Prostate gland (tissue), 2 donors: Measurements from ENCODE around the gene FARS2. TPM values are rescaled to one million over a fixed set of nuclear protein-coding genes. Genes with fewer than 3 reads are reported as not detected.

Source experiments
- DNase-seq: peaks from one replicate; pipeline ENCODE4 v3.0.0-alpha.2; 2019; ENCODE audit warnings: low spot score
- H3K27ac ChIP-seq, 2 donors: fragments of 200-600 bp; sonication (generic); 2 replicates each; pipeline ENCODE4 v1.5.1; 2017 to 2019
- H3K27me3 ChIP-seq: fragments of 200-600 bp; sonication (generic); replicated peaks from 2 replicates; pipeline ENCODE4 v1.5.1; 2019; ENCODE audit not compliant: insufficient read depth
- H3K36me3 ChIP-seq, 2 donors: fragments of 200-600 bp; sonication (generic); 1 replicate in 1 of 2; 2 replicates in 1 of 2; pipeline versions ENCODE4 v1.5.1 to v1.8.1; 2017 to 2019
- H3K4me1 ChIP-seq: fragments of 200-600 bp; sonication (generic); replicated peaks from 2 replicates; pipeline ENCODE4 v1.5.1; 2019
- H3K4me3 ChIP-seq, 2 donors: fragments of 200-600 bp; sonication (generic); 2 replicates each; pipeline ENCODE4 v1.5.1; 2017 to 2019
- H3K9me3 ChIP-seq: fragments of 200-600 bp; sonication (generic); 2 replicates; pipeline ENCODE4 v1.5.1; 2017
- POLR2A ChIP-seq: fragments of 450-650 bp; IDR thresholded peaks from one replicate; pipeline ENCODE4 v1.6.1; 2016; ENCODE audit warnings: antibody characterized with exemption, mild to moderate bottlenecking
- POLR2AphosphoS5 ChIP-seq: sonication (generic); formaldehyde crosslinking; IDR thresholded peaks from one replicate; pipeline ENCODE4 v1.6.1; 2017; ENCODE audit warnings: antibody characterized with exemption
- WGBS: methylation state at CpG from one replicate; pipeline ENCODE4 v1.1.5; 2018; 5-methylcytosine and 5-hydroxymethylcytosine counted together
- intact Hi-C: fragments of 100-400 bp; cut with DNase I; formaldehyde crosslinking; loops from one replicate; pipeline ENCODE4 v1.14.2; 2022
- total RNA-seq, 2 donors: library from RNA; depleted of rRNA; stranded (reverse); fragments of >200 nt; gene quantifications; one replicate each; pipeline ENCODE4 v1.1.0, GENCODE V29; 2016
- TF ChIP-seq, protein P1 (sequence below), 4 experiments: fragments of 200-600 bp in 2 of 4; fragments of 450-650 bp in 2 of 4; sonication (generic) in 2 of 4; IDR thresholded peaks; 1 replicate in 3 of 4; 2 replicates in 1 of 4; pipeline ENCODE4 v1.5.1; 2016 to 2019; ENCODE audit warnings: antibody characterized with exemption in 4 of 4, mild to moderate bottlenecking in 2 of 4, moderate library complexity in 2 of 4

Gene FARS2
- total RNA-seq, 2 donors from 2014 or later: 11.6 to 19.5 TPM

DNA sequence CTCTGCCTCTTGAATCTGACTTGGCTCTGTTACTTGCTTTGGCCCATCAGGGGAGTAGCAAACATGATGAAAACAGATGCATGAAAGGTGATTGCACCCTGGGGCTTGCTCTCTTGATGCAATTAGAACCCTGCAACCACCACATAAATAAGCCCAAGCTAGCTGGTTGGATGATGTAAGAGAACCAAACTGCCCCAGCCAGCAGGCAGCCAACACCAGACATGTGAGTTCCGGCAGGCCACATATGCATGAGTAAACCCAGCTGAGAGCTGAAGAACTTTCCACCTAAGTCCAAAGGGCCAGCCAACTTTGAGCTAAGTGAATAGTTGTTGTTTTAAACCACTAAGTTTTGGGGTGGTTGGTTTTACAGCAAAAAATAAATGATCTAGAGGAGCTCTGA lies 268.4 kb downstream of the FARS2 start:
- Histone ChIP-seq H3K27me3 (no peaks in the 10 kb centered on the region), H3K27ac (no peak overlapping the region), H3K4me3 (no peak overlapping the region), H3K9me3 (no peaks in the 10 kb centered on the region), H3K36me3 (no peaks in the 10 kb centered on the region), H3K4me1 (no peaks in the 10 kb centered on the region)
- TF ChIP-seq, protein P1, sequence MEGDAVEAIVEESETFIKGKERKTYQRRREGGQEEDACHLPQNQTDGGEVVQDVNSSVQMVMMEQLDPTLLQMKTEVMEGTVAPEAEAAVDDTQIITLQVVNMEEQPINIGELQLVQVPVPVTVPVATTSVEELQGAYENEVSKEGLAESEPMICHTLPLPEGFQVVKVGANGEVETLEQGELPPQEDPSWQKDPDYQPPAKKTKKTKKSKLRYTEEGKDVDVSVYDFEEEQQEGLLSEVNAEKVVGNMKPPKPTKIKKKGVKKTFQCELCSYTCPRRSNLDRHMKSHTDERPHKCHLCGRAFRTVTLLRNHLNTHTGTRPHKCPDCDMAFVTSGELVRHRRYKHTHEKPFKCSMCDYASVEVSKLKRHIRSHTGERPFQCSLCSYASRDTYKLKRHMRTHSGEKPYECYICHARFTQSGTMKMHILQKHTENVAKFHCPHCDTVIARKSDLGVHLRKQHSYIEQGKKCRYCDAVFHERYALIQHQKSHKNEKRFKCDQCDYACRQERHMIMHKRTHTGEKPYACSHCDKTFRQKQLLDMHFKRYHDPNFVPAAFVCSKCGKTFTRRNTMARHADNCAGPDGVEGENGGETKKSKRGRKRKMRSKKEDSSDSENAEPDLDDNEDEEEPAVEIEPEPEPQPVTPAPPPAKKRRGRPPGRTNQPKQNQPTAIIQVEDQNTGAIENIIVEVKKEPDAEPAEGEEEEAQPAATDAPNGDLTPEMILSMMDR (IDR thresholded peaks at IDR 0.05): no peak
- no peak for TF ChIP-seq POLR2AphosphoS5
- TF ChIP-seq POLR2A: no peak
- no peak for DNase-seq
- WGBS: 100% methylated on average over 1 of the region's 1 CpG
- intact Hi-C loops: no loop called here

DNA sequence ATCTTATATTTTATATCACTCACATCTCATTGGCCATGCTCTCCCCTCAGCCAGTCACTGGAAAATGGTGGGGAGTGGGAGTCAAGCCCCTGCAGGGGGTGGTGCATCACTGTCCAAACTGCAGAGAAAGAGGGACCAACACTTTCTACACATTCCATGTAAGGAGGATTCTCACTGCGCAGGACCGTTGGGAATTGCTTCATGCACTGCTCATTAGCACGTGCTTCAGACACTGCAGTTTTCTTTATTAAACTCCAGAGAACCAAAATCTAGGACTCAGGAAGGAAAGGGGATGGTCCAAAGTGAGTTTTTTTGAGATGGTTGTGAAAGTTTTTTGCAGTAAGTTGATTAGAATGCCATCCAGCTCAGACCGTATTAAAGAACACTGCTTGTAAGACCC lies 269.8 kb downstream of the FARS2 start:
- H3K4me1 ChIP-seq: no peaks in the 10 kb centered on the region
- no peaks in the 10 kb centered on the region for H3K9me3 ChIP-seq
- H3K4me3 ChIP-seq: no peak overlapping the region
- 89% methylated on average over 4 of the region's 4 CpGs for WGBS
- H3K27me3 ChIP-seq: no peaks in the 10 kb centered on the region
- intact Hi-C loops: no loop called here
- no peak for DNase-seq
- H3K36me3 ChIP-seq: no peaks in the 10 kb centered on the region
- H3K27ac ChIP-seq: no peak overlapping the region
- TF ChIP-seq POLR2A: no peak

DNA sequence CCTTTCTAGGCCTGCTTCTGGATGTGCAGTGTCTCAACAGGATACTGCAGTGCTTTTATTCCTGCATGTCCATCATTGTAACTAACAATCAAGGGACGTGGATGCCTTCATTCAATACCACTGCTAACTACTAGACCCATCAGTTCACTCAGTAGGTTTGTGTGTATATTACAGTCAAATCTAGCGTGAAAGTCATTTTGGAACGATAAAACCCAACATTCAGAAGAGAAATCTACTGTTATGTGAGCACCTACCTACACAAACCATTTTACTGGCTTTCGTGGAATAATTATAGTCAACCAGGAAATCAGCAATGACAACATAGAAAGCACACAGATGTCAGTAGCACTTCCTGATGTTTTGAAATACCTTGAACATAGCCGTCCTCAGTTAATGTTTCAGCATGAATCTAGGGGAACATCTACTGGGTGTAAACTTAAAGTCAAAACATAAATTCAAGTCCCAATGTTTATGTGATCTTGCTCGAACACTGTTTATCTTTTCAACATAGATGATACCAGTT lies 270.6 kb downstream of the FARS2 start:
- Histone ChIP-seq H3K9me3 (no peaks in the 10 kb centered on the region), H3K27ac (no peak overlapping the region), H3K27me3 (no peaks in the 10 kb centered on the region), H3K36me3 (no peaks in the 10 kb centered on the region), H3K4me3 (no peak overlapping the region), H3K4me1 (no peaks in the 10 kb centered on the region)
- no peak for DNase-seq
- WGBS: 77% methylated on average over 6 of the region's 6 CpGs
- TF ChIP-seq, protein P1 (IDR thresholded peaks at IDR 0.05): no peak
- TF ChIP-seq POLR2AphosphoS5 (no peak), POLR2A (no peak)
- intact Hi-C loops: no loop called here

DNA sequence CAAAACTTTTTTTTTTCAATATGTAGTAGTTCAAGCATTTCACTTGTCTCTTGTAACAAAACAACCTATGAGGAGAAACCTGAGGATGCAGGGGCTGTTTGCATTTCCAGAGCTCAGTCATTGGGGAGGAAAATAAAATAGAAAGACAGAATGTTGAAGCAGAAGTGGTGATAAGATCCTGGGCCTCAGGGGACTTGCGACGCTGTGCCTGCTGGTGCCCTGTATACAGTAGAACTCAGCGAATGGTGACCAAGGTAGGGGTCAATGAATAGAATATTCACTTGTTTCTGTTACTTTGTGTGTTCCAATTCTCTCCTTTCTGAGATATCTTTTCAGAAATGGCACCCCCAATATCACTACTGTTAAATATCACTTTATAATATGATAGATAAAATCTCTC lies 271.6 kb downstream of the FARS2 start:
- Histone ChIP-seq H3K36me3 (no peaks in the 10 kb centered on the region), H3K27me3 (no peaks in the 10 kb centered on the region), H3K4me1 (no peaks in the 10 kb centered on the region), H3K9me3 (no peaks in the 10 kb centered on the region), H3K4me3 (no peak overlapping the region), H3K27ac (no peak overlapping the region)
- WGBS: 93% methylated on average over 3 of the region's 3 CpGs
- DNase-seq: no peak
- intact Hi-C loops: no loop called here
- TF ChIP-seq, protein P1 (IDR thresholded peaks at IDR 0.05): no peak
- TF ChIP-seq POLR2AphosphoS5 (no peak), POLR2A (no peak)

DNA sequence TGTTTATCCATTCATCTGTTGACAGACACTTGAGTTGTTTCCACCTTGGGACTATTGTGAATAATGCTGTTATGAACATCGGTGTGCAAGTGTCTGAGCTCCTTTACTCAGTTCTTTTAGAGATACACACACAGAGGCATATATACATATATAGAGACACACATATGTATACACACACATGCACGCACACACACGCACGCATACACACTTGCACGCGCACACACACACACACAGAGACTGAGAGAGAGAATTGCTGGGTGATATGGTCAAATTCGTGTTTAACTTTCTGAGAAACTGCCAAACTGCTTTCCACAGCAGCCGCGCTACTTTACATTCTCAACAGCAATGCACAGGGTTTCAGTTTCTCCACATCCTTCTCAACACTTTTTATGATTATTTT lies 273.3 kb downstream of the FARS2 start:
- Histone ChIP-seq H3K4me1 (no peaks in the 10 kb centered on the region), H3K9me3 (no peaks in the 10 kb centered on the region), H3K27me3 (no peaks in the 10 kb centered on the region), H3K4me3 (no peak overlapping the region), H3K36me3 (no peaks in the 10 kb centered on the region), H3K27ac (no peak overlapping the region)
- no peak for TF ChIP-seq POLR2A
- TF ChIP-seq POLR2AphosphoS5: no peak
- TF ChIP-seq, protein P1 (IDR thresholded peaks at IDR 0.05): no peak
- intact Hi-C loops: no loop called here
- no peak for DNase-seq
- WGBS: 96% methylated on average over 9 of the region's 9 CpGs
